PC-3 (cell line): ENCODE results near the gene MIPEP. TPM values are rescaled to one million over a fixed set of nuclear protein-coding genes. Genes with fewer than 3 reads are reported as not detected.
"Not testable (repeated sequence)": the region's sequence is repeated elsewhere in the genome, so short reads cannot be mapped to it uniquely, and the experiment has no call there.

Source experiments
- ATAC-seq: fragments of 200-7000 bp; cut with Tn5 transposase; 2 replicates; pipeline ENCODE4 v1.9.1; 2020; ENCODE audit warnings: mild to moderate bottlenecking, moderate library complexity
- BruUV-seq: library from RNA; stranded (reverse); fragments of 400-500 nt; replicated peaks from 2 replicates; lab custom pipeline; 2021; lab: Mats Ljungman, UMichigan
- CTCF ChIA-PET: fragments of 300-600 bp; sonication (Branson Sonifier 250); formaldehyde crosslinking; loops from one replicate; lab custom pipeline; 2022; ENCODE audit warnings: antibody characterized with exemption; lab: Charles Lee
- POLR2A ChIA-PET: fragments of 300-600 bp; sonication (Branson Sonifier 250); formaldehyde crosslinking; loops from one replicate; lab custom pipeline; 2022; ENCODE audit warnings: antibody characterized with exemption; ENCODE audit not compliant: unreplicated experiment; lab: Charles Lee
- DNase-seq: peaks from one replicate; pipeline ENCODE4 v3.0.0-alpha.2; 2015
- H2AFZ ChIP-seq: fragments of 300-600 bp; sonication (generic); 2 replicates; pipeline ENCODE4 v1.6.0; 2016; ENCODE audit warnings: antibody characterized with exemption, low read length
- H3F3A ChIP-seq: fragments of 300-600 bp; sonication (generic); one replicate; pipeline ENCODE4 v1.6.0; 2017; ENCODE audit warnings: antibody characterized with exemption, low read length, control low read depth, mild to moderate bottlenecking; ENCODE audit not compliant: unreplicated experiment
- H3K27ac ChIP-seq: fragments of 300-600 bp; sonication (generic); 2 replicates; pipeline ENCODE4 v1.5.1; 2016; ENCODE audit warnings: mild to moderate bottlenecking, low read length
- H3K27me3 ChIP-seq: fragments of 300-600 bp; sonication (generic); 2 replicates; pipeline ENCODE4 v1.6.1; 2016; ENCODE audit warnings: low read length, mixed read lengths
- H3K36me3 ChIP-seq: fragments of 300-600 bp; sonication (generic); 2 replicates; pipeline ENCODE4 v1.6.1; 2016; ENCODE audit warnings: low read depth, mixed run types, low read length, mixed read lengths
- H3K4me1 ChIP-seq: fragments of 300-600 bp; sonication (generic); 2 replicates; pipeline ENCODE4 v1.5.1; 2016; ENCODE audit warnings: low read length; ENCODE audit not compliant: insufficient read depth
- H3K4me2 ChIP-seq: fragments of 300-600 bp; sonication (generic); 2 replicates; pipeline ENCODE4 v1.6.0; 2016; ENCODE audit warnings: low read length
- H3K4me3 ChIP-seq: fragments of 300-600 bp; sonication (generic); 2 replicates; pipeline ENCODE4 v1.5.1; 2016; ENCODE audit warnings: mild to moderate bottlenecking, low read length, mixed read lengths
- H3K79me2 ChIP-seq: fragments of 300-600 bp; sonication (generic); 2 replicates; pipeline ENCODE4 v1.6.1; 2017; ENCODE audit warnings: low read length, mixed read lengths
- H3K9ac ChIP-seq: fragments of 300-600 bp; sonication (generic); 2 replicates; pipeline ENCODE4 v1.6.0; 2016; ENCODE audit warnings: mild to moderate bottlenecking, low read length
- H3K9me2 ChIP-seq: fragments of 300-600 bp; sonication (generic); replicated peaks from 2 replicates; pipeline ENCODE4 v1.6.1; 2016; ENCODE audit warnings: mixed run types, low read length, mixed read lengths
- H3K9me3 ChIP-seq: fragments of 300-600 bp; sonication (generic); 2 replicates; pipeline ENCODE4 v1.6.1; 2016; ENCODE audit warnings: low read length, mixed read lengths
- H4K20me1 ChIP-seq: fragments of 300-600 bp; sonication (generic); 2 replicates; pipeline ENCODE4 v1.6.1; 2016; ENCODE audit warnings: low read length, mixed read lengths
- CTCF ChIP-seq: fragments of 300-600 bp; sonication (generic); conservative IDR thresholded peaks from 2 replicates; pipeline ENCODE4 v1.5.1; 2017; ENCODE audit warnings: antibody characterized with exemption, low read depth, mild to moderate bottlenecking, low read length
- EZH2 ChIP-seq: fragments of 300-600 bp; sonication (generic); IDR thresholded peaks from one replicate; pipeline ENCODE4 v1.6.1; 2017; ENCODE audit warnings: antibody characterized with exemption, mild to moderate bottlenecking, low read length; ENCODE audit not compliant: unreplicated experiment
- EZH2phosphoT487 ChIP-seq: fragments of 300-600 bp; sonication (generic); IDR thresholded peaks from 2 replicates; pipeline ENCODE4 v1.6.1; 2018; ENCODE audit warnings: mild to moderate bottlenecking, antibody characterized with exemption, low read length, borderline replicate concordance
- intact Hi-C: fragments of 100-400 bp; cut with micrococcal nuclease; formaldehyde crosslinking; loops from 2 replicates; pipeline ENCODE4 v1.9.0; 2023
- total RNA-seq: library from RNA; depleted of rRNA; stranded (reverse); fragments of >200 nt; gene quantifications from 2 replicates; pipeline ENCODE4 v1.2.3, GENCODE V29; 2014

MIPEP gene
- total RNA-seq, 1 experiment from 2014 or later: 30.5 TPM

GRCh38 chr13:23894746-23895145 is 5.5 kb upstream of the MIPEP start:
- CTCF ChIA-PET, H3K27me3 ChIP-seq, ATAC-seq, H2AFZ ChIP-seq, H3K4me1 ChIP-seq, intact Hi-C loops, POLR2A ChIA-PET, H3F3A ChIP-seq, H4K20me1 ChIP-seq, H3K36me3 ChIP-seq, BruUV-seq, H3K79me2 ChIP-seq, H3K9ac ChIP-seq, H3K9me3 ChIP-seq, H3K27ac ChIP-seq, DNase-seq, H3K4me3 ChIP-seq, H3K9me2 ChIP-seq, H3K4me2 ChIP-seq: not testable (repeated sequence)

- H3K27me3 ChIP-seq, H4K20me1 ChIP-seq, H3K9me3 ChIP-seq, H3K4me2 ChIP-seq, H2AFZ ChIP-seq, H3F3A ChIP-seq, H3K9ac ChIP-seq, CTCF ChIA-PET, H3K79me2 ChIP-seq, H3K27ac ChIP-seq, H3K36me3 ChIP-seq, H3K9me2 ChIP-seq, BruUV-seq, ATAC-seq, DNase-seq, H3K4me3 ChIP-seq, H3K4me1 ChIP-seq, POLR2A ChIA-PET, intact Hi-C loops: not testable (repeated sequence)
Measured at GRCh38 chr13:23893791-23894190, 4.6 kb upstream of the MIPEP start.

DNA sequence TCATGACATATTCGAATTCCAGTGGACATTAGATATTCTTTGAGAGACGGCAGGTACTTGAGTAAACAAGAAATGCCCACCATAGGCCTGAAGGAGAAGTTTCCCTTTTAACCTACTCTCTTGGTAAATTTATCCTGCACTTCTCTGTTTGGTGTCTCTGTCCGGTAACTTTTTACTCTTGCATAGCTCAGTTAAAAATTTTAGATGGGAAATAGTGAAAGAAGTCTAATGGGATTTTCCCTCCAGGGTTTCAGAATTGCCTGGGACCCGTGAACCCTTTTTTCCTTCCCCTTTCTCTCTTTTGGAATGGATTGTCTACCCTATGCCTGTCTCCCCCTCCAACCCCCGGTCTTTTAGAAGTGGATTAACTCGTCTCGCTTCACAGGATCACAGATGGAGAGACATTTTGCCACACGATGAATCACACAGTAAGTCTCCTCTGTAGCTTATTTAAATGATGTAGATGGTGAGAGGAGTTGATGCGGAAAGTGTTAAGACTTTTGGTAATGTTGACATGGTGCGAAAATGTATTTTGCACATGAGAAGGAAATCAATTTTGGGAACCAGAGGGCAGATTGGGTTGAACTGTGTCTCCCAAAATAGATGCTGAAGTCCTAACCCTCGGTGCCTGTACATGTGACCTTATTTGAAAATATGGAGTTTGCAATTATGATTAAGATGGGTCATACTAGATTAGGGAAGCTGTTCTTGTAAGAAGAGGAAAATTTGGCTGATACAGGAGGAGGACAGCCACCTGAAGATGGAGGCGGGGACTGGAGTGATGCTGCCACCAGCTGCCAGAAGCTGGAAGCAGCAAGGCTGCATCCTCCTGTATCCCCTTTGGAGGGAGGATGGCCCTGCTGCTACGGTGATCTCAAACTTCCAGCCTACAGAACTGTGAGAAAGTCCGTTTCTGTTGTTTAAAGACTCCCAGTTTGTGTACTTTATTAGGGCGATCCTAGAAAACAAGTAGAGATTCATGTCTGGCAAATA is 711 bp upstream of the MIPEP start:
- Histone ChIP-seq H3K27ac (no peak overlapping the region), H3K4me3 (peak overlapping the region; percentile 90), H3K27me3 (no peaks in the 10 kb centered on the region), H3K4me2 (peak overlapping the region; percentile 93), H3K36me3 (0 out of 2 replicates have a peak, but pooled peaks cover 2% of the 10 kb centered on the region), H3K9me2 (no peaks in the 10 kb centered on the region), H4K20me1 (no peaks in the 10 kb centered on the region), H3K9ac (peak overlapping the region; percentile 91), H3K79me2 (peaks cover 22% of the 10 kb centered on the region), H2AFZ (peak overlapping the region; percentile 93), H3F3A (no peaks in the 10 kb centered on the region), H3K9me3 (no peaks in the 10 kb centered on the region), H3K4me1 (no peaks in the 10 kb centered on the region; the same call in 1 of the 2 replicates)
- intact Hi-C loops: loop anchor here (5.0 kb wide), 2 partner anchors 308 to 423 kb away; no protein-coding TSS in a partner anchor
- TSS peak; percentile 46 for BruUV-seq
- peak; percentile 21 for DNase-seq
- peak; percentile 53 for ATAC-seq
- POLR2A ChIA-PET: interaction anchor here (0.6 kb wide), 1 partner anchor 89 kb away, joined by 3 read pairs; no protein-coding TSS in a partner anchor
- CTCF ChIA-PET: interaction anchor here (0.6 to 1.2 kb wide), 6 partner anchors 70 to 317 kb away, joined by 3 to 6 read pairs (median 3); no protein-coding TSS in a partner anchor
- TF ChIP-seq EZH2 (no peak), CTCF (peak; percentile 63), EZH2phosphoT487 (no peak)

DNA sequence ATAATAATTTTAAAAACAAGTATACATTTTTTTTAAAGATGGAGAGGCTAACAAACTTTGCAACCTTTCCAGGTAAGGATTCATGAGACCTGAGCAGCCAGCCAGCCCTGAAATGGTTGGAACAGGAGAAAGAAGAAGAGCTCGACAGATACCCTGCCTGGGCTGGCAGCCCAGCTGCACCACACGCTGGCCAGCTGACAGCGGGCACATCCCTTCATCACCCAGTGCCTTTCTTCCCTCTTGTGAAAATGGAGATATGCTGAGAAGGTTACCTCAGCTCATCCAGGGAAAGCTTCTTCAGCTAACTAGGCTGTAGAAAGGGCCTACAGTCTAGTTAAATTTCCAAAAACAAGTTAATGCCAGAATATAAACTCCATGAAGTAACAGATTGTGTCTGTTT is 4.8 kb downstream of the MIPEP start:
- BruUV-seq, H2AFZ ChIP-seq, H3F3A ChIP-seq, H3K9me2 ChIP-seq, H3K4me2 ChIP-seq, ATAC-seq, H3K27ac ChIP-seq, H3K27me3 ChIP-seq, CTCF ChIA-PET, POLR2A ChIA-PET, H3K9ac ChIP-seq, intact Hi-C loops, H4K20me1 ChIP-seq, DNase-seq, H3K4me3 ChIP-seq, H3K4me1 ChIP-seq, H3K9me3 ChIP-seq: not testable (repeated sequence)
- peaks cover 11% of the 10 kb centered on the region for H3K36me3 ChIP-seq
- H3K79me2 ChIP-seq: peaks cover 22% of the 10 kb centered on the region
